Spleen (tissue), 11 donors: ENCODE measurements around the gene MBD1. TPM values are rescaled to one million over a fixed set of nuclear protein-coding genes. Genes with fewer than 3 reads are reported as not detected.
A peak's percentile ranks its signal among the peaks of the same experiment; 100 is the strongest.

Experiments
- DNase-seq: peaks from one replicate; pipeline ENCODE4 v3.0.0-alpha.2; 2020
- H3K27ac ChIP-seq, 8 donors: fragments of 200-600 bp; sonication (generic) in 7 of 8; 1 replicate in 4 of 8; 2 replicates in 4 of 8; pipeline versions ENCODE4 v1.5.0 to v1.8.0; 2016 to 2021; ENCODE audit warnings: inconsistent platforms in 4 of 8, mild to moderate bottlenecking in 4 of 8, moderate library complexity in 1 of 8
- H3K27me3 ChIP-seq, 7 donors: fragments of 200-600 bp; sonication (generic) in 6 of 7; replicated peaks in 1 of 7; 1 replicate in 4 of 7; 2 replicates in 3 of 7; pipeline versions ENCODE4 v1.5.0 to v1.8.0; 2016 to 2021; ENCODE audit warnings: inconsistent platforms in 3 of 7, mild to moderate bottlenecking in 1 of 7
- H3K36me3 ChIP-seq, 6 donors: fragments of 200-600 bp; sonication (generic) in 5 of 6; 1 replicate in 4 of 6; 2 replicates in 2 of 6; pipeline versions ENCODE4 v1.5.0 to v1.8.0; 2016 to 2021; ENCODE audit warnings: inconsistent platforms in 2 of 6
- H3K4me1 ChIP-seq, 6 donors: fragments of 200-600 bp; sonication (generic) in 5 of 6; 1 replicate in 3 of 6; 2 replicates in 3 of 6; pipeline versions ENCODE4 v1.5.0 to v1.8.0; 2016 to 2021; ENCODE audit warnings: inconsistent platforms in 3 of 6
- H3K4me3 ChIP-seq, 8 donors: fragments of 200-600 bp; sonication (generic) in 7 of 8; 1 replicate in 4 of 8; 2 replicates in 4 of 8; pipeline versions ENCODE4 v1.5.0 to v1.8.0; 2016 to 2021; ENCODE audit warnings: inconsistent platforms in 4 of 8, mild to moderate bottlenecking in 4 of 8, moderate library complexity in 2 of 8
- H3K9me3 ChIP-seq, 8 donors: fragments of 200-600 bp; sonication (generic) in 7 of 8; 1 replicate in 4 of 8; 2 replicates in 4 of 8; pipeline versions ENCODE4 v1.5.0 to v1.8.0; 2016 to 2021; ENCODE audit warnings: inconsistent platforms in 4 of 8
- CTCF ChIP-seq, 11 experiments: fragments of 200-600 bp in 7 of 11; fragments of 450-650 bp in 4 of 11; sonication (generic) in 4 of 11; IDR thresholded peaks in 8 of 11; conservative IDR thresholded peaks in 3 of 11; 1 replicate in 7 of 11; 2 replicates in 4 of 11; pipeline versions ENCODE4 v1.4.0 to v1.8.0; 2016 to 2021; ENCODE audit warnings: antibody characterized with exemption in 11 of 11, inconsistent platforms in 4 of 11, mild to moderate bottlenecking in 1 of 11
- POLR2A ChIP-seq, 3 donors: fragments of 450-650 bp; IDR thresholded peaks; one replicate each; pipeline ENCODE4 v1.5.1; 2017; ENCODE audit warnings: antibody characterized with exemption in 3 of 3, mild to moderate bottlenecking in 1 of 3
- POLR2AphosphoS5 ChIP-seq, 3 donors: sonication (generic); formaldehyde crosslinking; IDR thresholded peaks; one replicate each; pipeline ENCODE4 v1.5.1; 2017; ENCODE audit warnings: antibody characterized with exemption in 3 of 3
- WGBS, 5 donors: extraction: QIAGEN DNeasy Blood & Tissue Kit in 3 of 5; methylation state at CpG; one replicate each; pipeline versions ENCODE4 v1.1.5 to v1.1.7; 2013 to 2018; 5-methylcytosine and 5-hydroxymethylcytosine counted together
- intact Hi-C: fragments of 100-400 bp; cut with DNase I; formaldehyde crosslinking; loops from one replicate; pipeline ENCODE4 v1.15.0; 2023; ENCODE audit warnings: low total_unique reads
- polyA plus RNA-seq, 3 donors: library from polyadenylated mRNA; stranded (reverse); fragments of 200-250 nt; gene quantifications; one replicate each; pipeline ENCODE4 v1.2.1, GENCODE V29; 2013
- total RNA-seq, 7 donors: library from RNA; depleted of rRNA in 3 of 7; stranded (reverse); fragments of >200 nt in 3 of 7; fragmentation: NEBNext Ultra II Directional in 4 of 7; extraction: Animal tissue kit (Norgen Biotek cat#: 25700) in 4 of 7; gene quantifications; one replicate each; pipeline versions ENCODE4 v1.1.0 to v1.2.1, GENCODE V29; 2016 to 2021
- donor health status: healthy with polysubstance abuse.
- donor health status: DM: no; HTN: no; CAD: no; lungs with moderate emphysema.
- donor health status: DM: no; HTN: no; CAD: no.
- donor health status: Bipolar disorder and iron deficiency.
- donor health status: healthy.
- donor health status: DM: no; HTN: no; CAD: no.
- donor health status: DM: yes; HTN: yes; CAD: no.

Gene MBD1
- total and polyA plus RNA-seq, 10 donors = 22.2 to 137 (median 86.2) TPM

DNA sequence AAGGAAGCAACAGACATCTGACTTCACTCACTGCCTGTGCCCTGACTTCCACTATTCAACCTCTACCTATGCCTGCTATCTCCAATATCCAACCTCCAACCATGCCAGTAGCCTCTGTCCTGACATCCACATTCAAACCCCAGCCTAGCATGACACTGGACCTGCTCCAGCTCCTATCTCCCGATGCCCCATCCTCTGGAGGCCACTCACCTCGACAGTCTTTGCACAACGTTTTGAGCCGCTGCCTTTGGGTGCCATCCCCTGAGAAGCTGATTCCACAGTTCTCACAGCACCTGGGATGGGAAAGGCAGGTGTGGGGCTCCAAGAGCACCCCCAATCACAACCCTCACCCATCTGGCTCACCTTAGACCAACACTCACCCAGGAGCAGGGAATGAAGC is 4.9 kb downstream of the MBD1 start:
- intact Hi-C loops = loop anchor here (5.0 kb wide), 1 partner anchor 774 kb away; no protein-coding TSS in a partner anchor
- Histone ChIP-seq H3K9me3 (no peaks in the 10 kb centered on the region), H3K27me3 (no peaks in the 10 kb centered on the region), H3K4me3 (no peak overlapping the region), H3K27ac (no peak overlapping the region), H3K36me3 (peaks cover 22 to 85% (median 67%) of the 10 kb centered on the region in 6 donors), H3K4me1 (peaks cover 23 to 39% (median 29%) of the 10 kb centered on the region in 6 donors)
- no peak for DNase-seq
- 91 to 98% (median 93%) methylated on average over 4 of the region's 4 CpGs for WGBS, 5 donors
- TF ChIP-seq POLR2AphosphoS5 (IDR thresholded peaks at IDR 0.05) = no peak

DNA sequence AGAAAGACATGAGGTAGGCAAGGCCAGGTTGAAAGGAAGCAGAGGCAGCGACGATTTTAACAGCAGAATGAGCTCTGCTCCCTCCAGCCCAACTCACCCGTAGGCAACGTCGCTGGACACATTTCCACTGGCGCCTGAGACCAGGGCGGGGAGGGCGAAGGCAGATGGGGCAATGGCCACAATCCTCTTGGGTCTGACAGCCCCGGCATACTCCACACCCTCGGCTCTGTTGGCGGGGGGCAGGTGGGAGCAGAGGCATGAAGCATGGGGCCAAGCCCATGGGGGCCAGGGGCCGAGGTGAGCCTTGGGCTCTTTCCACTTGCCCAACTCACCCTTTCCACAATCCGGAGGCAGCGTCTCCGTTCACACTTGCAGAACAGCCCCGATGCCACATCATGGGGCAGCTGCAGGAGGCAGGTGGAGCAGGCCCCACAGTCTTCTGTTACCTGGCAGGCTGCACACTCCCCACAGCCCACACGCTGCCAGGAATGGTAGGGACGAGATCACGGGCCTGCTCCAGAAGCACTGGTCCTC is 5.8 kb downstream of the MBD1 start:
- H3K36me3 ChIP-seq = peaks cover 22 to 94% (median 76%) of the 10 kb centered on the region in 6 donors
- H3K4me1 ChIP-seq = peaks cover 20 to 35% (median 28%) of the 10 kb centered on the region in 6 donors
- intact Hi-C loops = loop anchor here (5.0 kb wide), 1 partner anchor 773 kb away; no protein-coding TSS in a partner anchor
- 92 to 97% (median 96%) methylated on average over 15 to 19 of the region's 19 CpGs for WGBS, 5 donors
- no peak for DNase-seq
- H3K27me3 ChIP-seq = no peaks in the 10 kb centered on the region
- no peak for TF ChIP-seq POLR2A (IDR thresholded peaks at IDR 0.05)
- peak in 1 of 3 donors; percentile 34 for TF ChIP-seq POLR2AphosphoS5 (IDR thresholded peaks at IDR 0.05)
- no peak for TF ChIP-seq CTCF (IDR thresholded peaks at IDR 0.05 in 8 of 11, conservative IDR thresholded peaks at IDR 0.05 in 3 of 11)
- no peak overlapping the region for H3K27ac ChIP-seq
- no peak overlapping the region for H3K4me3 ChIP-seq
- no peaks in the 10 kb centered on the region for H3K9me3 ChIP-seq

- H3K27me3 ChIP-seq = no peaks in the 10 kb centered on the region
- H3K36me3 ChIP-seq = peaks cover 22 to 100% (median 82%) of the 10 kb centered on the region in 6 donors
- H3K4me3 ChIP-seq = no peak overlapping the region
- TF ChIP-seq POLR2AphosphoS5 (IDR thresholded peaks at IDR 0.05) = no peak
- TF ChIP-seq CTCF (IDR thresholded peaks at IDR 0.05 in 8 of 11, conservative IDR thresholded peaks at IDR 0.05 in 3 of 11) = no peak
- H3K4me1 ChIP-seq = peaks cover 14 to 29% (median 21%) of the 10 kb centered on the region in 6 donors
- DNase-seq = no peak
- intact Hi-C loops = loop anchor here (5.0 kb wide), 1 partner anchor 773 kb away; no protein-coding TSS in a partner anchor
- 95 to 100% (median 97%) methylated on average over 9 to 10 of the region's 10 CpGs for WGBS, 5 donors
- H3K9me3 ChIP-seq = no peaks in the 10 kb centered on the region
- no peak overlapping the region for H3K27ac ChIP-seq
Measured at GRCh38 chr18:50274941-50275340, 6.4 kb downstream of the MBD1 start.

GRCh38 chr18:50274044-50274442 is 7.3 kb downstream of the MBD1 start:
- Histone ChIP-seq H3K9me3 (no peaks in the 10 kb centered on the region), H3K27me3 (no peaks in the 10 kb centered on the region), H3K27ac (no peak overlapping the region), H3K36me3 (peaks cover 22 to 100% (median 86%) of the 10 kb centered on the region in 6 donors), H3K4me3 (no peak overlapping the region), H3K4me1 (peaks cover 5 to 20% (median 12%) of the 10 kb centered on the region in 6 donors)
- DNase-seq = no peak
- WGBS, 5 donors = 96 to 99% (median 97%) methylated on average over 9 to 17 of the region's 17 CpGs
- TF ChIP-seq POLR2A (IDR thresholded peaks at IDR 0.05) (no peak), POLR2AphosphoS5 (IDR thresholded peaks at IDR 0.05) (peak in 1 of 3 donors; percentile 5)
- intact Hi-C loops = no loop called here

GRCh38 chr18:50273203-50274043 is 7.9 kb downstream of the MBD1 start:
- H3K36me3 ChIP-seq = peaks cover 22 to 98% (median 84%) of the 10 kb centered on the region in 6 donors

More at GRCh38 chr18:50273203-50274043, 7.9 kb downstream of the MBD1 start:
- no peak overlapping the region for H3K27ac ChIP-seq
- H3K4me1 ChIP-seq = peaks cover 0 to 20% (median 10%) of the 10 kb centered on the region in 6 donors
- no peaks in the 10 kb centered on the region for H3K27me3 ChIP-seq
- WGBS, 5 donors = 93 to 95% (median 94%) methylated on average over 15 to 23 of the region's 23 CpGs
- intact Hi-C loops = no loop called here
- H3K9me3 ChIP-seq = no peaks in the 10 kb centered on the region
- no peak for DNase-seq
- no peak for TF ChIP-seq POLR2A (IDR thresholded peaks at IDR 0.05)
- TF ChIP-seq CTCF (IDR thresholded peaks at IDR 0.05 in 8 of 11, conservative IDR thresholded peaks at IDR 0.05 in 3 of 11) = no peak
- peak in 2 of 3 donors; percentile 18 to 47 for TF ChIP-seq POLR2AphosphoS5 (IDR thresholded peaks at IDR 0.05)
- H3K4me3 ChIP-seq = no peak overlapping the region
